Stimulated activated CD8-positive, alpha-beta memory T cell treated with anti-CD3 and anti-CD28 coated beads, Interleukin-7, amount 100 ng/mL, for 4 hours (primary cell): ENCODE results near the gene NFATC1.

Experiments
- DNase-seq, 2 donors: peaks; one replicate each; pipeline ENCODE4 v3.0.0-alpha.2; 2020; ENCODE audit warnings: low read depth in 2 of 2

The NFATC1 gene

GRCh38 chr18:79389689-79390088, 6.0 kb upstream of the NFATC1 start:
- no peak for DNase-seq

- no peak for DNase-seq
These were observed 3.5 kb upstream of the NFATC1 start for GRCh38 chr18:79392226-79392625.

GRCh38 chr18:79393181-79393634, 2.5 kb upstream of the NFATC1 start:
- no peak for DNase-seq

GRCh38 chr18:79393635-79394533, 1.8 kb upstream of the NFATC1 start:
- DNase-seq, result peak in 1 of 2 donors; percentile 35

- DNase-seq, result peak; percentile 68 to 79
These were observed 1.0 kb upstream of the NFATC1 start for GRCh38 chr18:79394534-79395307.

- no peak for DNase-seq
These were observed 456 bp upstream of the NFATC1 start for GRCh38 chr18:79395308-79395640.

- DNase-seq, result peak in 1 of 2 donors; percentile 38
These were observed 909 bp downstream of the NFATC1 start for GRCh38 chr18:79396431-79397246.

- DNase-seq, result no peak
These were observed 1.6 kb downstream of the NFATC1 start for GRCh38 chr18:79397247-79397829.

- DNase-seq, result no peak
These were observed 2.4 kb downstream of the NFATC1 start for GRCh38 chr18:79397830-79398761.

- no peak for DNase-seq
These were observed 3.7 kb downstream of the NFATC1 start for GRCh38 chr18:79399275-79400081.

- peak; percentile 59 for DNase-seq
These were observed 4.4 kb downstream of the NFATC1 start for GRCh38 chr18:79400091-79400590.

GRCh38 chr18:79400591-79401381, 5.1 kb downstream of the NFATC1 start:
- peak; percentile 50 to 64 for DNase-seq

GRCh38 chr18:79401494-79402208, 5.9 kb downstream of the NFATC1 start:
- no peak for DNase-seq

- no peak for DNase-seq
These were observed 6.5 kb downstream of the NFATC1 start for GRCh38 chr18:79402209-79402576.

GRCh38 chr18:79402977-79403722, 7.4 kb downstream of the NFATC1 start:
- no peak for DNase-seq

GRCh38 chr18:79403723-79404566, 8.2 kb downstream of the NFATC1 start:
- no peak for DNase-seq
